GM19043 (cell line): ENCODE data around the gene PRRT3.
A peak's percentile ranks its signal among the peaks of the same experiment; 100 is the strongest.
"Not testable (repeated sequence)": the region's sequence is repeated elsewhere in the genome, so short reads cannot be mapped to it uniquely, and the experiment has no call there.

Source experiments
- ATAC-seq: cut with Tn5 transposase; IDR thresholded peaks from one replicate; pipeline ENCODE4 v1.9.1; 2021; ENCODE audit warnings: low read depth; ENCODE audit not compliant: unreplicated experiment

The PRRT3 gene

GRCh38 chr3:9900965-9901415 is 51.2 kb downstream of the PRRT3 start:
- ATAC-seq: not testable (repeated sequence)

- ATAC-seq: no peak
Measured at GRCh38 chr3:9899289-9899791, 52.9 kb downstream of the PRRT3 start.

- ATAC-seq: no peak
Measured at GRCh38 chr3:9898467-9899241, 53.6 kb downstream of the PRRT3 start.

- peak; percentile 65 for ATAC-seq
Measured at GRCh38 chr3:9897408-9898372, 54.5 kb downstream of the PRRT3 start.

GRCh38 chr3:9896755-9897407 is 55.3 kb downstream of the PRRT3 start:
- ATAC-seq: not testable (repeated sequence)

- ATAC-seq: not testable (repeated sequence)
Measured at GRCh38 chr3:9895715-9896114, 56.5 kb downstream of the PRRT3 start.
